ENCODE data around the gene CAMK4. TPM values are rescaled to one million over a fixed set of nuclear protein-coding genes. Genes with fewer than 3 reads are reported as not detected.

The CAMK4 gene
- total and polyA plus RNA-seq, 2 experiments from 2014 or later, result 4.2 to 7.3 TPM

DNA sequence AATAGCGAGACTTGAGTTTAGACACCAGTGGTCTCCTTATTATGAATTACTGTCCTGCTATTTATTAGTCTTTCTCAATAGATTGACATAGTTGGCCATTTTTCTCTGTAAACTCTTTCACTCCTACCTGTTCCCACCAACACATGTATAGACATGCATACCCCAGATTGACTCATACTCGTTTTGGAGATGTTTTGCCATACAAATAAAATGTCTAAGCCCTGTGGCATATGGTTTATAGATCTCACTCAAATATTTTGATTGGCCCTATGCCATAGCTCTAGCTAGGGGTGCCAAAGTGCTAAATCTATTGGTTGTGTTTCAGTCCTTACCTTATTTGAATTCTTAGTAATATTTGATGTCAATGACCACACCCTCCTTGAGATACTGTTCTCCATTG lies 42.3 kb downstream of the CAMK4 start:
- ATAC-seq, result no peak
- H3K27ac ChIP-seq (ENCODE audit: low read depth), result no peak overlapping the region

More for the DNA sequence above, 42.3 kb downstream of the CAMK4 start:
- Histone ChIP-seq H3K9me2 (ENCODE audit: insufficient read depth) (no peaks in the 10 kb centered on the region), H4K20me1 (replicated peaks; ENCODE audit: insufficient read depth) (peaks cover 5% of the 10 kb centered on the region; the same call in 1 of the 2 replicates), H3K79me2 (replicated peaks; ENCODE audit: insufficient read depth) (no peaks in the 10 kb centered on the region), H3K27me3 (ENCODE audit: insufficient read depth) (peaks cover 21% of the 10 kb centered on the region), H2AFZ (no peak overlapping the region), H3K4me3 (no peak overlapping the region), H3K4me2 (no peak overlapping the region), H3K4me1 (ENCODE audit: insufficient read depth) (peaks cover 6% of the 10 kb centered on the region; the same call in 1 of the 2 replicates), H3F3A (replicated peaks; ENCODE audit: low read depth) (no peaks in the 10 kb centered on the region), H3K36me3 (ENCODE audit: insufficient read depth) (no peaks in the 10 kb centered on the region)
- Mint-ChIP-seq H3K36me3 (ENCODE audit: low read depth) (no peaks in the 10 kb centered on the region), H3K4me1 (peaks cover 4% of the 10 kb centered on the region; the same call in 1 of the 3 replicates), H3K27ac (no peak overlapping the region), H3K4me3 (no peak overlapping the region), H3K9me3 (no peaks in the 10 kb centered on the region; the same call in 2 of the 3 replicates), H3K27me3 (ENCODE audit: insufficient read depth, low read depth, poor library complexity) (peaks cover 2% of the 10 kb centered on the region)
- DNase-seq (ENCODE audit: low spot score), result no peak
- no peak for TF ChIP-seq NANOG (IDR thresholded peaks at IDR 0.05; ENCODE audit: borderline replicate concordance)
- TF ChIP-seq ZNF114 (CRISPR knock-in tag; IDR thresholded peaks at IDR 0.05), result no peak
- TF ChIP-seq, protein P1, sequence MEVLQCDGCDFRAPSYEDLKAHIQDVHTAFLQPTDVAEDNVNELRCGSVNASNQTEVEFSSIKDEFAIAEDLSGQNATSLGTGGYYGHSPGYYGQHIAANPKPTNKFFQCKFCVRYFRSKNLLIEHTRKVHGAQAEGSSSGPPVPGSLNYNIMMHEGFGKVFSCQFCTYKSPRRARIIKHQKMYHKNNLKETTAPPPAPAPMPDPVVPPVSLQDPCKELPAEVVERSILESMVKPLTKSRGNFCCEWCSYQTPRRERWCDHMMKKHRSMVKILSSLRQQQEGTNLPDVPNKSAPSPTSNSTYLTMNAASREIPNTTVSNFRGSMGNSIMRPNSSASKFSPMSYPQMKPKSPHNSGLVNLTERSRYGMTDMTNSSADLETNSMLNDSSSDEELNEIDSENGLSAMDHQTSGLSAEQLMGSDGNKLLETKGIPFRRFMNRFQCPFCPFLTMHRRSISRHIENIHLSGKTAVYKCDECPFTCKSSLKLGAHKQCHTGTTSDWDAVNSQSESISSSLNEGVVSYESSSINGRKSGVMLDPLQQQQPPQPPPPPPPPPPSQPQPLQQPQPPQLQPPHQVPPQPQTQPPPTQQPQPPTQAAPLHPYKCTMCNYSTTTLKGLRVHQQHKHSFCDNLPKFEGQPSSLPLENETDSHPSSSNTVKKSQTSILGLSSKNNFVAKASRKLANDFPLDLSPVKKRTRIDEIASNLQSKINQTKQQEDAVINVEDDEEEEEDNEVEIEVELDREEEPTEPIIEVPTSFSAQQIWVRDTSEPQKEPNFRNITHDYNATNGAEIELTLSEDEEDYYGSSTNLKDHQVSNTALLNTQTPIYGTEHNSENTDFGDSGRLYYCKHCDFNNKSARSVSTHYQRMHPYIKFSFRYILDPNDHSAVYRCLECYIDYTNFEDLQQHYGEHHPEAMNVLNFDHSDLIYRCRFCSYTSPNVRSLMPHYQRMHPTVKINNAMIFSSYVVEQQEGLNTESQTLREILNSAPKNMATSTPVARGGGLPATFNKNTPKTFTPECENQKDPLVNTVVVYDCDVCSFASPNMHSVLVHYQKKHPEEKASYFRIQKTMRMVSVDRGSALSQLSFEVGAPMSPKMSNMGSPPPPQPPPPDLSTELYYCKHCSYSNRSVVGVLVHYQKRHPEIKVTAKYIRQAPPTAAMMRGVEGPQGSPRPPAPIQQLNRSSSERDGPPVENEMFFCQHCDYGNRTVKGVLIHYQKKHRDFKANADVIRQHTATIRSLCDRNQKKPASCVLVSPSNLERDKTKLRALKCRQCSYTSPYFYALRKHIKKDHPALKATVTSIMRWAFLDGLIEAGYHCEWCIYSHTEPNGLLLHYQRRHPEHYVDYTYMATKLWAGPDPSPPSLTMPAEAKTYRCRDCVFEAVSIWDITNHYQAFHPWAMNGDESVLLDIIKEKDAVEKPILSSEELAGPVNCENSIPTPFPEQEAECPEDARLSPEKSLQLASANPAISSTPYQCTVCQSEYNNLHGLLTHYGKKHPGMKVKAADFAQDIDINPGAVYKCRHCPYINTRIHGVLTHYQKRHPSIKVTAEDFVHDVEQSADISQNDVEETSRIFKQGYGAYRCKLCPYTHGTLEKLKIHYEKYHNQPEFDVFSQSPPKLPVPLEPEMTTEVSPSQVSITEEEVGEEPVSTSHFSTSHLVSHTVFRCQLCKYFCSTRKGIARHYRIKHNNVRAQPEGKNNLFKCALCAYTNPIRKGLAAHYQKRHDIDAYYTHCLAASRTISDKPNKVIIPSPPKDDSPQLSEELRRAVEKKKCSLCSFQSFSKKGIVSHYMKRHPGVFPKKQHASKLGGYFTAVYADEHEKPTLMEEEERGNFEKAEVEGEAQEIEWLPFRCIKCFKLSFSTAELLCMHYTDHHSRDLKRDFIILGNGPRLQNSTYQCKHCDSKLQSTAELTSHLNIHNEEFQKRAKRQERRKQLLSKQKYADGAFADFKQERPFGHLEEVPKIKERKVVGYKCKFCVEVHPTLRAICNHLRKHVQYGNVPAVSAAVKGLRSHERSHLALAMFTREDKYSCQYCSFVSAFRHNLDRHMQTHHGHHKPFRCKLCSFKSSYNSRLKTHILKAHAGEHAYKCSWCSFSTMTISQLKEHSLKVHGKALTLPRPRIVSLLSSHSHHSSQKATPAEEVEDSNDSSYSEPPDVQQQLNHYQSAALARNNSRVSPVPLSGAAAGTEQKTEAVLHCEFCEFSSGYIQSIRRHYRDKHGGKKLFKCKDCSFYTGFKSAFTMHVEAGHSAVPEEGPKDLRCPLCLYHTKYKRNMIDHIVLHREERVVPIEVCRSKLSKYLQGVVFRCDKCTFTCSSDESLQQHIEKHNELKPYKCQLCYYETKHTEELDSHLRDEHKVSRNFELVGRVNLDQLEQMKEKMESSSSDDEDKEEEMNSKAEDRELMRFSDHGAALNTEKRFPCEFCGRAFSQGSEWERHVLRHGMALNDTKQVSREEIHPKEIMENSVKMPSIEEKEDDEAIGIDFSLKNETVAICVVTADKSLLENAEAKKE (CRISPR knock-in tag; IDR thresholded peaks at IDR 0.05), result no peak
- no peak for TF ChIP-seq EZH2phosphoT487 (IDR thresholded peaks at IDR 0.05; ENCODE audit: unreplicated experiment)
- no peak for TF ChIP-seq CREB1 (CRISPR knock-in tag; IDR thresholded peaks at IDR 0.05; ENCODE audit: low read depth)
- no peak for TF ChIP-seq JUNB (IDR thresholded peaks at IDR 0.05; ENCODE audit: unreplicated experiment)
- TF ChIP-seq, protein P2, sequence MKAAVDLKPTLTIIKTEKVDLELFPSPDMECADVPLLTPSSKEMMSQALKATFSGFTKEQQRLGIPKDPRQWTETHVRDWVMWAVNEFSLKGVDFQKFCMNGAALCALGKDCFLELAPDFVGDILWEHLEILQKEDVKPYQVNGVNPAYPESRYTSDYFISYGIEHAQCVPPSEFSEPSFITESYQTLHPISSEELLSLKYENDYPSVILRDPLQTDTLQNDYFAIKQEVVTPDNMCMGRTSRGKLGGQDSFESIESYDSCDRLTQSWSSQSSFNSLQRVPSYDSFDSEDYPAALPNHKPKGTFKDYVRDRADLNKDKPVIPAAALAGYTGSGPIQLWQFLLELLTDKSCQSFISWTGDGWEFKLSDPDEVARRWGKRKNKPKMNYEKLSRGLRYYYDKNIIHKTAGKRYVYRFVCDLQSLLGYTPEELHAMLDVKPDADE (IDR thresholded peaks at IDR 0.05), result no peak
- no peak for TF ChIP-seq STAT1 (IDR thresholded peaks at IDR 0.05; ENCODE audit: unreplicated experiment)
- TF ChIP-seq, protein P3, sequence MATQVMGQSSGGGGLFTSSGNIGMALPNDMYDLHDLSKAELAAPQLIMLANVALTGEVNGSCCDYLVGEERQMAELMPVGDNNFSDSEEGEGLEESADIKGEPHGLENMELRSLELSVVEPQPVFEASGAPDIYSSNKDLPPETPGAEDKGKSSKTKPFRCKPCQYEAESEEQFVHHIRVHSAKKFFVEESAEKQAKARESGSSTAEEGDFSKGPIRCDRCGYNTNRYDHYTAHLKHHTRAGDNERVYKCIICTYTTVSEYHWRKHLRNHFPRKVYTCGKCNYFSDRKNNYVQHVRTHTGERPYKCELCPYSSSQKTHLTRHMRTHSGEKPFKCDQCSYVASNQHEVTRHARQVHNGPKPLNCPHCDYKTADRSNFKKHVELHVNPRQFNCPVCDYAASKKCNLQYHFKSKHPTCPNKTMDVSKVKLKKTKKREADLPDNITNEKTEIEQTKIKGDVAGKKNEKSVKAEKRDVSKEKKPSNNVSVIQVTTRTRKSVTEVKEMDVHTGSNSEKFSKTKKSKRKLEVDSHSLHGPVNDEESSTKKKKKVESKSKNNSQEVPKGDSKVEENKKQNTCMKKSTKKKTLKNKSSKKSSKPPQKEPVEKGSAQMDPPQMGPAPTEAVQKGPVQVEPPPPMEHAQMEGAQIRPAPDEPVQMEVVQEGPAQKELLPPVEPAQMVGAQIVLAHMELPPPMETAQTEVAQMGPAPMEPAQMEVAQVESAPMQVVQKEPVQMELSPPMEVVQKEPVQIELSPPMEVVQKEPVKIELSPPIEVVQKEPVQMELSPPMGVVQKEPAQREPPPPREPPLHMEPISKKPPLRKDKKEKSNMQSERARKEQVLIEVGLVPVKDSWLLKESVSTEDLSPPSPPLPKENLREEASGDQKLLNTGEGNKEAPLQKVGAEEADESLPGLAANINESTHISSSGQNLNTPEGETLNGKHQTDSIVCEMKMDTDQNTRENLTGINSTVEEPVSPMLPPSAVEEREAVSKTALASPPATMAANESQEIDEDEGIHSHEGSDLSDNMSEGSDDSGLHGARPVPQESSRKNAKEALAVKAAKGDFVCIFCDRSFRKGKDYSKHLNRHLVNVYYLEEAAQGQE (IDR thresholded peaks at IDR 0.05; ENCODE audit: unreplicated experiment), result no peak
- TF ChIP-seq POLR2AphosphoS5 (IDR thresholded peaks at IDR 0.05; ENCODE audit: low read depth), result no peak
- TF ChIP-seq, protein P4, sequence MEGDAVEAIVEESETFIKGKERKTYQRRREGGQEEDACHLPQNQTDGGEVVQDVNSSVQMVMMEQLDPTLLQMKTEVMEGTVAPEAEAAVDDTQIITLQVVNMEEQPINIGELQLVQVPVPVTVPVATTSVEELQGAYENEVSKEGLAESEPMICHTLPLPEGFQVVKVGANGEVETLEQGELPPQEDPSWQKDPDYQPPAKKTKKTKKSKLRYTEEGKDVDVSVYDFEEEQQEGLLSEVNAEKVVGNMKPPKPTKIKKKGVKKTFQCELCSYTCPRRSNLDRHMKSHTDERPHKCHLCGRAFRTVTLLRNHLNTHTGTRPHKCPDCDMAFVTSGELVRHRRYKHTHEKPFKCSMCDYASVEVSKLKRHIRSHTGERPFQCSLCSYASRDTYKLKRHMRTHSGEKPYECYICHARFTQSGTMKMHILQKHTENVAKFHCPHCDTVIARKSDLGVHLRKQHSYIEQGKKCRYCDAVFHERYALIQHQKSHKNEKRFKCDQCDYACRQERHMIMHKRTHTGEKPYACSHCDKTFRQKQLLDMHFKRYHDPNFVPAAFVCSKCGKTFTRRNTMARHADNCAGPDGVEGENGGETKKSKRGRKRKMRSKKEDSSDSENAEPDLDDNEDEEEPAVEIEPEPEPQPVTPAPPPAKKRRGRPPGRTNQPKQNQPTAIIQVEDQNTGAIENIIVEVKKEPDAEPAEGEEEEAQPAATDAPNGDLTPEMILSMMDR (conservative IDR thresholded peaks at IDR 0.05; ENCODE audit: low read depth in 2 of 2), result no peak
- TF ChIP-seq EZH2 (IDR thresholded peaks at IDR 0.05; ENCODE audit: low read depth, unreplicated experiment), result no peak
- TF ChIP-seq ZNF331 (CRISPR knock-in tag; IDR thresholded peaks at IDR 0.05; ENCODE audit: low read depth), result no peak
